DMS 273 treated with DMSO at 0.1 percent for 48 hours (cell line): ENCODE results near the gene PIN4.
A peak's percentile ranks its signal among the peaks of the same experiment; 100 is the strongest.
"Not testable (repeated sequence)": the region's sequence is repeated elsewhere in the genome, so short reads cannot be mapped to it uniquely, and the experiment has no call there.

Experiments used
- DNase-seq: peaks from one replicate; lab custom pipeline; 2025; lab: John Stamatoyannopoulos, UW

The PIN4 gene

GRCh38 chrX:72181178-72182125 lies at the start of gene PIN4:
PIN4 (plus strand) TSS chrX:72181757; CDS start chrX:72181786, 29 bp downstream.
- peak; percentile 96 for DNase-seq

- DNase-seq = no peak
Measured at GRCh38 chrX:72132456-72132855, 49.1 kb upstream of the PIN4 start.

GRCh38 chrX:72133851-72134546 lies 47.6 kb upstream of the PIN4 start:
- no peak for DNase-seq

GRCh38 chrX:72137846-72138495 lies 43.6 kb upstream of the PIN4 start:
- peak; percentile 59 for DNase-seq

- no peak for DNase-seq
Measured at GRCh38 chrX:72139538-72139937, 42.0 kb upstream of the PIN4 start.

GRCh38 chrX:72141372-72142004 lies 40.1 kb upstream of the PIN4 start:
- no peak for DNase-seq

- peak; percentile 92 for DNase-seq
Measured at GRCh38 chrX:72142094-72142793, 39.3 kb upstream of the PIN4 start.

GRCh38 chrX:72142794-72143608 lies 38.6 kb upstream of the PIN4 start:
- DNase-seq = no peak

- no peak for DNase-seq
Measured at GRCh38 chrX:72143609-72143907, 38.0 kb upstream of the PIN4 start.

GRCh38 chrX:72145181-72145580 lies 36.4 kb upstream of the PIN4 start:
- no peak for DNase-seq

- no peak for DNase-seq
Measured at GRCh38 chrX:72146527-72146926, 35.0 kb upstream of the PIN4 start.

- no peak for DNase-seq
Measured at GRCh38 chrX:72158773-72159172, 22.8 kb upstream of the PIN4 start.

- DNase-seq = no peak
Measured at GRCh38 chrX:72159769-72160168, 21.8 kb upstream of the PIN4 start.

GRCh38 chrX:72165551-72165950 lies 16.0 kb upstream of the PIN4 start:
- DNase-seq = no peak

GRCh38 chrX:72169008-72169728 lies 12.4 kb upstream of the PIN4 start:
- no peak for DNase-seq

- DNase-seq = not testable (repeated sequence)
Measured at GRCh38 chrX:72176289-72176688, 5.3 kb upstream of the PIN4 start.

GRCh38 chrX:72176981-72177380 lies 4.6 kb upstream of the PIN4 start:
- no peak for DNase-seq

GRCh38 chrX:72180539-72180938 lies 1.0 kb upstream of the PIN4 start:
- DNase-seq = no peak

- no peak for DNase-seq
Measured at GRCh38 chrX:72182924-72183323, 1.4 kb downstream of the PIN4 start.
